Kidney (tissue), 14 donors: ENCODE data around the gene UBE2D1. TPM values are rescaled to one million over a fixed set of nuclear protein-coding genes. Genes with fewer than 3 reads are reported as not detected.

Experiments
- DNase-seq, 5 donors: peaks; one replicate each; pipeline ENCODE4 v3.0.0-alpha.2; 2013 to 2020
- FAIRE-seq: peaks from 2 replicates; lab custom pipeline; 2012; peaks lifted over from hg19 to GRCh38; lab: Jason Lieb, UNC
- H3K27ac ChIP-seq, 2 donors: one replicate each; pipeline ENCODE4 v1.7.0; 2013; ENCODE audit warnings: low read depth in 2 of 2, low read length in 2 of 2, inconsistent platforms in 1 of 2
- H3K27me3 ChIP-seq: one replicate; pipeline ENCODE4 v1.7.1; 2013; ENCODE audit warnings: low read length, inconsistent platforms; ENCODE audit not compliant: control insufficient read depth, insufficient read depth
- H3K36me3 ChIP-seq, 3 donors: one replicate each; pipeline versions ENCODE4 v1.7.0 to v1.7.1; 2013; ENCODE audit warnings: low read length in 3 of 3, control low read depth in 1 of 3, inconsistent platforms in 1 of 3; ENCODE audit not compliant: insufficient read depth in 3 of 3, control insufficient read depth in 2 of 3
- H3K4me1 ChIP-seq, 3 donors: one replicate each; pipeline versions ENCODE4 v1.7.0 to v1.7.1; 2013; ENCODE audit warnings: low read length in 3 of 3, inconsistent platforms in 1 of 3, low read depth in 1 of 3; ENCODE audit not compliant: control insufficient read depth in 2 of 3, insufficient read depth in 2 of 3
- H3K4me3 ChIP-seq, 3 donors: one replicate each; pipeline versions ENCODE4 v1.7.0 to v1.8.1; 2013; ENCODE audit warnings: low read length in 3 of 3, control low read depth in 1 of 3, inconsistent platforms in 1 of 3
- H3K9ac ChIP-seq, 3 donors: one replicate each; pipeline versions ENCODE4 v1.7.0 to v1.7.1; 2013; ENCODE audit warnings: low read length in 3 of 3, control low read depth in 1 of 3, inconsistent platforms in 1 of 3
- H3K9me3 ChIP-seq, 3 donors: one replicate each; pipeline versions ENCODE4 v1.7.0 to v1.7.1; 2013; ENCODE audit warnings: low read length in 3 of 3, control low read depth in 1 of 3, inconsistent platforms in 1 of 3; ENCODE audit not compliant: control insufficient read depth in 2 of 3, insufficient read depth in 1 of 3
- CTCF ChIP-seq: IDR thresholded peaks from 3 replicates; pipeline ENCODE4 v1.5.1; 2012; ENCODE audit warnings: mild to moderate bottlenecking, moderate library complexity, borderline replicate concordance; ENCODE audit not compliant: insufficient read depth; ENCODE audit errors: extremely low read depth
- intact Hi-C: fragments of 100-400 bp; cut with DNase I; formaldehyde crosslinking; loops from one replicate; pipeline ENCODE4 v1.11.1; 2022
- polyA plus RNA-seq: library from polyadenylated mRNA; stranded (reverse); fragments of 350-450 nt; fragmentation: Illumina TruSeq; extraction: RNeasy Lipid Tissue Mini Kit (QIAGEN cat#74804); gene quantifications from one replicate; pipeline ENCODE4 v1.2.3, GENCODE V29; 2014; ENCODE audit warnings: low read depth, low replicate concordance; ENCODE audit not compliant: insufficient read depth
- total RNA-seq: library from RNA; stranded (reverse); fragmentation: NEBNext Ultra II Directional; extraction: Animal tissue kit (Norgen Biotek cat#: 25700); gene quantifications from one replicate; pipeline ENCODE4 v1.2.1, GENCODE V29; 2021
- donor health status: control.
- donor health status: control.
- donor health status: control.
- donor health status: control.
- donor health status: control.
- donor health status: DM: yes; HTN: yes; CAD: no.
- donor health status: Normal renal cell carcinoma (clear cell type).

Gene UBE2D1
- total and polyA plus RNA-seq, 2 donors from 2014 or later: 12.0 to 15.4 TPM

GRCh38 chr10:58328233-58328632 is 6.6 kb upstream of the UBE2D1 start:
- FAIRE-seq (no peak), DNase-seq (no peak)
- no peak for TF ChIP-seq CTCF
- H3K27me3 ChIP-seq: no peaks in the 10 kb centered on the region
- H3K36me3 ChIP-seq: no peaks in the 10 kb centered on the region
- no peak overlapping the region for H3K27ac ChIP-seq
- intact Hi-C loops: no loop called here
- no peaks in the 10 kb centered on the region for H3K9me3 ChIP-seq
- no peak overlapping the region for H3K4me3 ChIP-seq
- no peaks in the 10 kb centered on the region for H3K4me1 ChIP-seq
- no peak overlapping the region for H3K9ac ChIP-seq

GRCh38 chr10:58330431-58330830 is 4.4 kb upstream of the UBE2D1 start:
- FAIRE-seq (no peak), DNase-seq (no peak)
- Histone ChIP-seq H3K36me3 (no peaks in the 10 kb centered on the region), H3K4me1 (no peaks in the 10 kb centered on the region), H3K9ac (no peak overlapping the region), H3K4me3 (no peak overlapping the region), H3K9me3 (no peaks in the 10 kb centered on the region), H3K27ac (no peak overlapping the region), H3K27me3 (no peaks in the 10 kb centered on the region)
- intact Hi-C loops: no loop called here
- TF ChIP-seq CTCF: no peak

- no peaks in the 10 kb centered on the region for H3K9me3 ChIP-seq
- no peak for TF ChIP-seq CTCF
- H3K27ac ChIP-seq: no peak overlapping the region
- no peak overlapping the region for H3K9ac ChIP-seq
- DNase-seq (no peak), FAIRE-seq (no peak)
- no peak overlapping the region for H3K4me3 ChIP-seq
- intact Hi-C loops: no loop called here
- no peaks in the 10 kb centered on the region for H3K27me3 ChIP-seq
- peaks cover 0 to 8% (median 4%) of the 10 kb centered on the region in 3 donors for H3K4me1 ChIP-seq
- no peaks in the 10 kb centered on the region for H3K36me3 ChIP-seq
Measured at GRCh38 chr10:58331646-58332045, 3.2 kb upstream of the UBE2D1 start.

- peaks cover 0 to 10% (median 4%) of the 10 kb centered on the region in 3 donors for H3K4me1 ChIP-seq
- intact Hi-C loops: no loop called here
- FAIRE-seq: no peak
- H3K27me3 ChIP-seq: no peaks in the 10 kb centered on the region
- peak overlapping the region; percentile 38 to 85 (median 52) for H3K9ac ChIP-seq
- peak overlapping the region; percentile 58 to 81 for H3K27ac ChIP-seq
- peak in 3 of 5 donors; percentile 38 to 49 (median 46) for DNase-seq
- H3K4me3 ChIP-seq: peak overlapping the region; percentile 63 to 81 (median 79)
- TF ChIP-seq CTCF: no peak
- H3K36me3 ChIP-seq: no peaks in the 10 kb centered on the region
- no peaks in the 10 kb centered on the region for H3K9me3 ChIP-seq
Measured at GRCh38 chr10:58335306-58336005, 650 bp downstream of the UBE2D1 start.
